ENCODE results near the gene CCDC30.

CCDC30 gene

DNA sequence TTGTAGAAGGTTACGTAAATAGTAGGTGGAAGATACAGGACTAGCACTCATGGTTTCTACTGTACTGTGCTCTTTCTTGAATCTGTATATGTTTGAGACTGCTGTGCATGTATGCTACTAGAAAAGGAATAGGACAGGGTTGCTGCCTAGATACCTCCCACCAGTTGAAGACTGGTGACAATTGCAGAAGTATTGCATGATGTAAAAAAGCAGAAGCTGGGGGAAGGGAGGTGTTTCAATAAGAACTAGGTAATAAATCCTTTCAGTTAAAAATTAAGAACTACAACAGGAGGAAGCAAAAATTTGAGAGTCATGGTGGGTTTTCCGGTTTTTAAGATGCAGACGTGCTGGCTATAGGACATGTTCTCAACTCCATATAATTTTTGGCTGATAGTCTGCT lies 88.1 kb downstream of the CCDC30 start:
- no peak for DNase-seq (ENCODE audit: low read depth)
- H3K4me3 ChIP-seq (ENCODE audit: low read length) = no peak overlapping the region
- TF ChIP-seq, protein P1, sequence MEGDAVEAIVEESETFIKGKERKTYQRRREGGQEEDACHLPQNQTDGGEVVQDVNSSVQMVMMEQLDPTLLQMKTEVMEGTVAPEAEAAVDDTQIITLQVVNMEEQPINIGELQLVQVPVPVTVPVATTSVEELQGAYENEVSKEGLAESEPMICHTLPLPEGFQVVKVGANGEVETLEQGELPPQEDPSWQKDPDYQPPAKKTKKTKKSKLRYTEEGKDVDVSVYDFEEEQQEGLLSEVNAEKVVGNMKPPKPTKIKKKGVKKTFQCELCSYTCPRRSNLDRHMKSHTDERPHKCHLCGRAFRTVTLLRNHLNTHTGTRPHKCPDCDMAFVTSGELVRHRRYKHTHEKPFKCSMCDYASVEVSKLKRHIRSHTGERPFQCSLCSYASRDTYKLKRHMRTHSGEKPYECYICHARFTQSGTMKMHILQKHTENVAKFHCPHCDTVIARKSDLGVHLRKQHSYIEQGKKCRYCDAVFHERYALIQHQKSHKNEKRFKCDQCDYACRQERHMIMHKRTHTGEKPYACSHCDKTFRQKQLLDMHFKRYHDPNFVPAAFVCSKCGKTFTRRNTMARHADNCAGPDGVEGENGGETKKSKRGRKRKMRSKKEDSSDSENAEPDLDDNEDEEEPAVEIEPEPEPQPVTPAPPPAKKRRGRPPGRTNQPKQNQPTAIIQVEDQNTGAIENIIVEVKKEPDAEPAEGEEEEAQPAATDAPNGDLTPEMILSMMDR (conservative IDR thresholded peaks at IDR 0.05; ENCODE audit: low read length) = no peak

DNA sequence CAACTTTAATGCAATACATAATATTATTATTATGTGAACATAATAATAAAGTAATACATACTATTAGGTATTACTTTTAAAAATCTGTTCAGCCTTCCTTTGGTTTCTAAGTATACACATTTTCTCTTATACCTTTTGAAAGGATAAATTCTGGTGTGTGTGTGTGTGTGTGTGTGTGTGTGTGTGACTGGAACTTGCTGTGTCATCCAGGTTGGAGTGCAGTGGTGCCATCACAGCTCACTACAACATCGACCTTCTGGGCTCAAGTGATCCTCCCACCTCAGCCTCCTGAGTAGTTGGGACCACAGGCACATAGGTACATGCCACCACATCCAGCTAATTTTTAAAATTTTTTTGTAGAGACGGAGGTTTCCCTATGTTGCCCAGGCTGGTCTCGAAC lies 88.5 kb downstream of the CCDC30 start:
- TF ChIP-seq, protein P1 (conservative IDR thresholded peaks at IDR 0.05; ENCODE audit: low read length) = no peak
- no peak overlapping the region for H3K4me3 ChIP-seq (ENCODE audit: low read length)
- no peak for DNase-seq (ENCODE audit: low read depth)

DNA sequence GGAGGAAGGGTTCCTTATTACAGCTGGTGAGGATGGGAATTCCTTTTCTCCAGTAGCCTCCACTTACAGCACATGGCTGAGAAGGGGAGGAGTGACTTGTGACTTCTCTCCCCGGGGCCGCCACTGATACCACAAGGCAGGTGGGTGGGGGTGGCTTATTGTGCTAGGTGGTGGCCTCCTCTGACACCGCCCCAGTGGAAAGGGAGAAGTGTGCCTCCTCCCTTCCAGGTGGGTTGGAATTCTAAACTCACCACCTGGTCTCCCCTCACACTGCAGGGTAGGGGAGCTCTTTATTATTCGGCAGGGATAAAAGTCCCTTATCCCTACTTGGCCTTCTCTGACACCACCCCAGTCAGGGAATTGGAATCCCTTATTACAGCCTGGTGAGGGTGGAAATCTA lies 89.5 kb downstream of the CCDC30 start:
- H3K4me3 ChIP-seq (ENCODE audit: low read length) = no peak overlapping the region
- TF ChIP-seq, protein P1 (conservative IDR thresholded peaks at IDR 0.05; ENCODE audit: low read length) = no peak
- DNase-seq (ENCODE audit: low read depth) = no peak

DNA sequence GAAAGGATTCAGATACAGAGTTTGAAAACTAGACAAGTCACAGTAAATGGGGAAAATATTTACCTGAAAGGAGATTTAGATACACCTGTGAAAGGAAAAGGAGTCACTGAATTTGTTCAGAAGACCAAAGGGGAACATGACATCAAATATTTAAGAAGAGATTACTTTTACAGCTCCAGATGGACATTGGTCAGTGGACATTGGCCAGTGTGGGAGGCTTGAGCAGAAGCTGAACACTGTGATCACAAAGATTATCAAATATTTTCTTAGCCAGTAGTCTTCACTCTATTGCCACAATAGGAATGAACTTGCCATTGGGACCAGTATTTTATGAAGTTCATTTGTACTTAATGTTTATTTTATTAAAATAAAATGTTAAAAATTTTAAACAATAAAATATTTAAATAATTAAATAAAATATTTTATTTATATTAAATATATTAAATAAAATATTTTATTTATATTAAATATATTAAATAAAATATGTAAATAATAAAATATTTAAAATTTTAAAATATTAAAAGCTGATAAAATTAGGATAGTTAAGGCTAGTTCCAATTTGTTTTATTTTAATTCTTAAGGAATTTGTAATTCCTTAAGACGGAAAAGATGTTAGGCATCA lies 94.3 kb downstream of the CCDC30 start:
- DNase-seq (ENCODE audit: low read depth) = no peak
- TF ChIP-seq, protein P1 (conservative IDR thresholded peaks at IDR 0.05; ENCODE audit: low read length) = no peak
- no peak overlapping the region for H3K4me3 ChIP-seq (ENCODE audit: low read length)

DNA sequence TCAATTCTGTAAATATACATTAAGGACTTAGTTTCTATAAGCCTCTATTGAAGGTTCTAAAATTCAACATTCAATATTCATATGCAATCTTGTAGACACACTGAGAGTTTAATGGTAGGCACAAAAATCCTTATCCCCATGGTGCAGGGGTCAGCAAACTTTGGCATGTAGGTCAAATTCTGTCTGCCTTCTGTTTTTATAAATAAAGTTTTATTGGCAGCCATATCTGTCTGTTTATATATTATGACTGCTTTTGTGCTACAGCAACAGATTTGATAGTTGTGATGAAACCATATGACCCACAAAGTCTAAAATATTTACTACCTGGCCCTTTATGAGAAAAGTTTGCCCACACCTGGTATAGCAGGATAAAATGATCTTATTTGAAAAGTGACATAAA lies 104.0 kb downstream of the CCDC30 start:
- H3K4me3 ChIP-seq (ENCODE audit: low read length) = no peak overlapping the region
- no peak for DNase-seq (ENCODE audit: low read depth)
- TF ChIP-seq, protein P1 (conservative IDR thresholded peaks at IDR 0.05; ENCODE audit: low read length) = no peak

DNA sequence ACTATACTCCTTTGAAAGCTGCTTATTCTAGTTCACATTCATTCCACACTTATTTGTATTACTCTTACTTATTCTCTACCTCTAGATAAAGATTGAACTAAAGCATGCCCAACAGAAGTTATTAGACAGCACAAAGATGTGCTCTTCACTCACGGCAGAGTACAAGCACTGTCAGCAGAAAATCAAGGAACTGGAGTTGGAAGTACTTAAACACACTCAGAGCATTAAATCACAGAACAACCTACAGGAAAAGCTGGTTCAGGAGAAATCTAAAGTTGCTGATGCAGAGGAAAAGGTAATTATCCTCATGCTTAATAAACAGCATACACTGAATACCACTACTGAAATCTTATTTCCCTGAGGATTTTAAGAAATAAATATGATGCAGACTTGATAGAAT lies 113.8 kb downstream of the CCDC30 start:
- H3K4me3 ChIP-seq (ENCODE audit: low read length) = no peak overlapping the region
- no peak for DNase-seq (ENCODE audit: low read depth)
- TF ChIP-seq, protein P1 (conservative IDR thresholded peaks at IDR 0.05; ENCODE audit: low read length) = no peak

DNA sequence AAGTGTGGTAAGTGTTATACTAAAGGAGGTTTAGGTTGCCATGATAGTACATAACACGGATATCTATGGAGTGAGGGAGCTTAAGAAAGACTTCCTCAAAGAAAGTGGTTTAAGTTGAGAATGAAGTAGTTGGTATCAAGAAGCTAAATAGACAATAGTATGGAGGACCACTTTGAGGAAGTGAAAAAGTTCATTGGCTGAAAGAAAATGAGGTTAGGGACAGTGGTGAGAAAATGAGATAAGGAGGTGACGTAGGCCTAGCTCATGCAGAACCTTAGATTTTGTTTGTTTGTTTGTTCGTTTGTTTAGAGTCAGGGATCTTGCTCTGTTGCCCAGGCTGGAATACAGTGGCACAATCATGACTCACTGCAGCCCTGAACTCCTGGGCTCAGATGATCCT lies 122.9 kb downstream of the CCDC30 start:
- TF ChIP-seq, protein P1 (conservative IDR thresholded peaks at IDR 0.05; ENCODE audit: low read length) = no peak
- no peak for DNase-seq (ENCODE audit: low read depth)
- no peak overlapping the region for H3K4me3 ChIP-seq (ENCODE audit: low read length)

Measured in AG10803 (cell line).